ENCODE results near the gene KLHL22. TPM values are rescaled to one million over a fixed set of nuclear protein-coding genes. Genes with fewer than 3 reads are reported as not detected.

KLHL22 gene
- total RNA-seq, 2 experiments from 2014 or later = 24.1 to 27.7 TPM

GRCh38 chr22:20439556-20439927 is 56.1 kb downstream of the KLHL22 start:
- no peak overlapping the region for H3K4me3 ChIP-seq (ENCODE audit: low read length)
- peaks cover 29% of the 10 kb centered on the region for H3K36me3 Mint-ChIP-seq (ENCODE audit: low read depth)
- ChIA-PET POLR2A (no interaction called here), CTCF (no interaction called here)
- H3K27me3 ChIP-seq (ENCODE audit: control insufficient read depth in 1 of 2, insufficient read depth in 2 of 2, low read length in 2 of 2) = peaks cover 32 to 36% of the 10 kb centered on the region in 2 experiments
- peaks cover 26% of the 10 kb centered on the region for H3K4me1 ChIP-seq (ENCODE audit: insufficient read depth, low read length)
- no peaks in the 10 kb centered on the region for H3K9me3 Mint-ChIP-seq
- intact Hi-C loops (cut with DNase I, micrococcal nuclease) = no loop called here
- ATAC-seq (ENCODE audit: poor library complexity) = no peak
- no peak for DNase-seq
- H3K4me3 Mint-ChIP-seq = peak overlapping the region; percentile 14
- H3K9me3 ChIP-seq (ENCODE audit: control insufficient read depth in 1 of 2, insufficient read depth in 1 of 2, low read length in 2 of 2) = peaks cover 0 to 8% of the 10 kb centered on the region in 2 experiments
- peaks cover 34% of the 10 kb centered on the region for H3K27me3 Mint-ChIP-seq
- H3K27ac ChIP-seq (ENCODE audit: low read depth in 1 of 2, low read length in 2 of 2) = no peak overlapping the region
- peaks cover 22% of the 10 kb centered on the region for H3K36me3 ChIP-seq (ENCODE audit: insufficient read depth, low read length)
- H3K27ac Mint-ChIP-seq = no peak overlapping the region
- H3K4me1 Mint-ChIP-seq (ENCODE audit: low read depth) = peaks cover 18% of the 10 kb centered on the region
- no peak for TF ChIP-seq CTCF (IDR thresholded peaks at IDR 0.05)

- Mint-ChIP-seq H3K36me3 (ENCODE audit: low read depth) (peaks cover 22% of the 10 kb centered on the region), H3K4me1 (ENCODE audit: low read depth) (peaks cover 21% of the 10 kb centered on the region), H3K9me3 (no peaks in the 10 kb centered on the region), H3K27ac (no peak overlapping the region), H3K4me3 (peak overlapping the region; percentile 46), H3K27me3 (peaks cover 39% of the 10 kb centered on the region)
- ATAC-seq (ENCODE audit: poor library complexity) = no peak
- intact Hi-C loops (cut with DNase I, micrococcal nuclease) = no loop called here
- CTCF ChIA-PET = interaction anchor here (0.6 kb wide), 1 partner anchor 21 kb away, joined by 3 read pairs; no protein-coding TSS in a partner anchor
- TF ChIP-seq CTCF (IDR thresholded peaks at IDR 0.05) = no peak
- Histone ChIP-seq H3K4me3 (ENCODE audit: low read length) (no peak overlapping the region), H3K27me3 (ENCODE audit: control insufficient read depth in 1 of 2, insufficient read depth in 2 of 2, low read length in 2 of 2) (peaks cover 32 to 41% of the 10 kb centered on the region in 2 experiments), H3K9me3 (ENCODE audit: control insufficient read depth in 1 of 2, insufficient read depth in 1 of 2, low read length in 2 of 2) (peaks cover 0 to 8% of the 10 kb centered on the region in 2 experiments), H3K27ac (ENCODE audit: low read depth in 1 of 2, low read length in 2 of 2) (no peak overlapping the region), H3K36me3 (ENCODE audit: insufficient read depth, low read length) (peaks cover 16% of the 10 kb centered on the region), H3K4me1 (ENCODE audit: insufficient read depth, low read length) (peaks cover 26% of the 10 kb centered on the region)
- POLR2A ChIA-PET = interaction anchor here (1.2 kb wide), 1 partner anchor 25 kb away, joined by 5 read pairs; no protein-coding TSS in a partner anchor
- peak in 1 of 14 experiments; percentile 12 for DNase-seq
These were observed 56.7 kb downstream of the KLHL22 start for GRCh38 chr22:20438678-20439492.

GRCh38 chr22:20438427-20438677 is 57.2 kb downstream of the KLHL22 start:
- Histone ChIP-seq H3K4me3 (ENCODE audit: low read length) (no peak overlapping the region), H3K27ac (ENCODE audit: low read depth in 1 of 2, low read length in 2 of 2) (no peak overlapping the region), H3K4me1 (ENCODE audit: insufficient read depth, low read length) (peaks cover 26% of the 10 kb centered on the region), H3K36me3 (ENCODE audit: insufficient read depth, low read length) (peaks cover 15% of the 10 kb centered on the region), H3K9me3 (ENCODE audit: control insufficient read depth in 1 of 2, insufficient read depth in 1 of 2, low read length in 2 of 2) (peaks cover 0 to 8% of the 10 kb centered on the region in 2 experiments), H3K27me3 (ENCODE audit: control insufficient read depth in 1 of 2, insufficient read depth in 2 of 2, low read length in 2 of 2) (peaks cover 32 to 41% of the 10 kb centered on the region in 2 experiments)
- Mint-ChIP-seq H3K4me3 (peak overlapping the region; percentile 46), H3K4me1 (ENCODE audit: low read depth) (peaks cover 22% of the 10 kb centered on the region), H3K27me3 (peaks cover 42% of the 10 kb centered on the region), H3K9me3 (no peaks in the 10 kb centered on the region), H3K27ac (no peak overlapping the region), H3K36me3 (ENCODE audit: low read depth) (peaks cover 20% of the 10 kb centered on the region)
- no peak for TF ChIP-seq CTCF (IDR thresholded peaks at IDR 0.05)
- POLR2A ChIA-PET = interaction anchor here (1.2 kb wide), 1 partner anchor 26 kb away, joined by 5 read pairs; no protein-coding TSS in a partner anchor
- CTCF ChIA-PET = no interaction called here
- intact Hi-C loops (cut with DNase I, micrococcal nuclease) = no loop called here
- no peak for DNase-seq
- no peak for ATAC-seq (ENCODE audit: poor library complexity)
